CD4-positive, alpha-beta T cell treated with Interleukin-2 at 100 ng/mL for 4 hours (primary cell): ENCODE results near the gene SPATA1.
"Not testable (repeated sequence)": the region's sequence is repeated elsewhere in the genome, so short reads cannot be mapped to it uniquely, and the experiment has no call there.

ENCODE experiments used
- DNase-seq: peaks from one replicate; pipeline ENCODE4 v3.0.0-alpha.2; 2020; ENCODE audit warnings: low spot score

The SPATA1 gene

DNA sequence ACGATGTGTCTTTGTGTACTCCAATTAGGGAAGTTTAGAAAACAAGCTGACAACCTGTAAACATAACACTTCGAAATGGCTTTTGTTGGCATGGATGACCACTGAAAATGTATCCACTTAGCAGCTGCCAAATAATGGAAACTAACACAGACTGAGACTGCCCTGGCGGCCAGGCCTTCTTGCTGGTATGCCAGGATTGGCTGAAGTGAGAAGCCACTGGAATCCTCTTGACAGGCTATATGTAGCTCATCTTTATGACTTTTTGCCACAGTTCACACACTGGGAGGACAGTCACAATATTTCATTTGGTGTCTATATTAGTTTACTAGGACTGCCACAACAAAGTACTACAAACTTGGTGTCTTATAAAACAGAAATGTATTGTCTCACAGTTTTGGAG, 80.9 kb downstream of the SPATA1 start:
- no peak for DNase-seq

DNA sequence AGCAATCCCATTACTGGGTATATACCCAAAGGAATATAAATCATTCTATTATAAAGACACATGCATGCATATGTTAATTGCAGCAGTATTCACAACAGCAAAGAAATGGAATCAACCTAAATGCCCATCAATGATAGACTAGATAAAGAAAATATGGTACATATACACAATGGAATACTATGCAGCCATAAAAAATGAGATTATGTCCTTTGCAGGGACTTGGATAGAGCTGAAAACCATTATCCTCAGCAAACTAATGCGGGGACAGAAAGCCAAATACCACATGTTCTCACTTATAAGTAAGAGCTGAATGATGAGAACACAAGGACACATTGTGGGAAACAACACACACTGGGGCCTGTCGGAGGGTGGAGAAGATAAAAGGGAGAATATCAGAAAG, 88.8 kb downstream of the SPATA1 start:
- not testable (repeated sequence) for DNase-seq

DNA sequence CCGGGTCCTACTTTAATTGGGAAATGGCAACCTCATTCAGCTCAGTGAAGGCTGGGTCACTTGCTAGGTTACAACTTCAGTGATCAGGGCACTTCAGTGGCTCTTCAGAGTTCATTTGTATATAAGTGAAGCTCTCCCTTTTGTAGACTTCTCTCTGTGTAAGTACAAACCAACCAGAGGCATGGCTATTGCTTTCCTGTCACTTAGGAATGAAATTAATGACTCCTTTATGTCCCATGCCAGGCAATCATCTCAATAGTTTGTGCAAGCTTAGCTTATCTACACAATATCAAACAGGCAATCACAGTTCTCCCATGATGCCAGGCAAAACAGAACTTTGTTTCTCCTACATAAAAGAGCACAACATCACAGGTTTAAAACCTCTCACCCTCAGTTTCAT, 90.8 kb downstream of the SPATA1 start:
- no peak for DNase-seq

DNA sequence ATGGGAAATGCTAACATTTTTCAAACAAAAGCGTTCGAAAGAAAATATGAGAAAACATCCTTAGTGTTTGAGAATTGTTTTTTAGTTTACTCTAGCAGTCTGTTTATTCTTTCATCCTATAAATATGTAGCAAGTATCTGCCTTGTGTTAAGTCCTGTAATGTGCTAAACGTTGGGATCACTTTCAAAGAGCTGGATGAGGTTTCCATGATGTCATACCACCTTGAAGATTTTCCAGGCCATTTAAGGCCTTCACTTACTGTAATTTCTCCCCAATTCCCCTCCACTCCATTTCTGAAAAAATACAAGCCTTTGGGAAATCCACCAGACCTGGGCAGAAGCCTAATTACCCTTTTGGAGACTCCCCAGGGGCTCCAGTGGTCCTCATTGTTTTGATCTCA, 92.2 kb downstream of the SPATA1 start:
- DNase-seq, result no peak

DNA sequence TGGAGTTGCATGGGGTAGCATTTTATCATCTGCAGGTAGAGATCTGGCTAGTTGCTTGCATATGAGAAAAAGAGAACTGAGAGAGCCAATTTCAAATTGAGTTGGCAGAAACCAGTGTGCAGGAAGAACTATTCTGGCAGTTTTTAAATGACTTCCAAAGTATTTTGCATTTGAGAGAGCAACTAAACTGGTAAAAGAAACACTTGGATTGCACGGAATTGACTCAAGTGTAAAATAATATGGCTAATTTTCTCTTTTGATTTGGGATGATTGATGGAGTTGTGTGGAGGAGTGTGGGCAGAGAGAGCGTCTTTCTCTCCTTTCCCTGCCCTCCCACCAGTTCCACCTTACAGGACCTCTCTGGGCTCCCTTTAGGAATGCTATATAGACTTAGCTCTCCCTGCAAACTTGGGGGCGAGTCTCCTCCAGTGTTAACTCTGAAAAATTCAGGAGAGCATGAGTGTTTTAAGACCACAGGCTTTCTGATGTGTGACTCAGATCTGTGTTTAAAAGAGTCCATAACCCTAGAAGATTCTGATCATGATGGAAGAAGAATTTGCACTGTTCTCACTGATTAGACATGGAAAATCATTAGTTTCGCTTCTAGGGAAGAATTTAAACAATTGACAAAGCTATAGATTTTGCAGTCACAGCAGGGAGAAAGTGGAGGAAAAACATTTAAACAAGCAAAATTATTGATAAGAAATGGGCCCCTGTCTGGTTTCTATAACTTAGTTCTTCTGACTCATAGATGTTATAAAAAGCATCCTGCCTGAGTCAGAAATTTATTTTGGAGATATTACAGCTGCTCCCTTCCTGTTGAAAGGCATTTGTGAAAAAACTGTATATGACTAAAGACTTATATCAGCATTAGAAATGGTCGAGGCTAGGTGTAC, 92.9 kb downstream of the SPATA1 start:
- no peak for DNase-seq

DNA sequence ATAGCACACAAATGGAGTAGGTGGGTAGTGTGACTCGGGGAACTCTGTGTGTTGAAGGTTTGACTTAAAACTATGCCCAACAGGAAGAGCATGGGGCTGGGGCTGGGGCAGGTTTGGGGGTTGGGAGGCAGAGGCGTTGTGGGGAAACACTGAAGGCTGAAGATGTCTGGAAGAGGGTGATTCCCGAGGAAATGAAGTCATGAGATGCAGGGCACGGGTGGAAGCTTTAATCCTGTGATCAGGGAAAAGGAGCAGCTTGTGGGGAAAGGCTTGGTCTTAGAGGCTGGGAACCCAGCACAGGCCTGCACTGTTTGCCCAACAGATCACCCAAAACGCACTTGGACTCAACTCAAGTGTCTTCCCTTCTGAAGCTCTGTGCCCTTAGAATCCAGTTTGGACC, 94.6 kb downstream of the SPATA1 start:
- no peak for DNase-seq

DNA sequence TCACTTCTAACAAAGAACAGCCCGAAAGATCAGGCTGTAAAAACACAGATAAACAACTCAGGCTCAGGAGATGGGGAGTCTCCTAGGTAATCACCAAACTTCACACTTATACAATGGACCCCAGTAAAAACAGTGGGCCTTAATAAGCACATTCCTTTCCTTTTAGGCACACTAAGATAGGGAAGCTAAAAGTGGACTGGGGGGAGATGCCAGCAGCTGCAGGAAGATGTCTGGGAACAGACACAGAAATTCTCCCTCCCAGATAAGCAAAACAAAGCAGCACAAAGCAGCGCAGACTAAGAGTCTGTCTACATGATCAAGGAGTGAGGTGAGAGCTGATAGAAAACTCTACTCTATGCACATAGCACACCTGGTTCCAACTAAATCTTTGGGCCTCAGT, 97.0 kb downstream of the SPATA1 start:
- DNase-seq, result no peak

DNA sequence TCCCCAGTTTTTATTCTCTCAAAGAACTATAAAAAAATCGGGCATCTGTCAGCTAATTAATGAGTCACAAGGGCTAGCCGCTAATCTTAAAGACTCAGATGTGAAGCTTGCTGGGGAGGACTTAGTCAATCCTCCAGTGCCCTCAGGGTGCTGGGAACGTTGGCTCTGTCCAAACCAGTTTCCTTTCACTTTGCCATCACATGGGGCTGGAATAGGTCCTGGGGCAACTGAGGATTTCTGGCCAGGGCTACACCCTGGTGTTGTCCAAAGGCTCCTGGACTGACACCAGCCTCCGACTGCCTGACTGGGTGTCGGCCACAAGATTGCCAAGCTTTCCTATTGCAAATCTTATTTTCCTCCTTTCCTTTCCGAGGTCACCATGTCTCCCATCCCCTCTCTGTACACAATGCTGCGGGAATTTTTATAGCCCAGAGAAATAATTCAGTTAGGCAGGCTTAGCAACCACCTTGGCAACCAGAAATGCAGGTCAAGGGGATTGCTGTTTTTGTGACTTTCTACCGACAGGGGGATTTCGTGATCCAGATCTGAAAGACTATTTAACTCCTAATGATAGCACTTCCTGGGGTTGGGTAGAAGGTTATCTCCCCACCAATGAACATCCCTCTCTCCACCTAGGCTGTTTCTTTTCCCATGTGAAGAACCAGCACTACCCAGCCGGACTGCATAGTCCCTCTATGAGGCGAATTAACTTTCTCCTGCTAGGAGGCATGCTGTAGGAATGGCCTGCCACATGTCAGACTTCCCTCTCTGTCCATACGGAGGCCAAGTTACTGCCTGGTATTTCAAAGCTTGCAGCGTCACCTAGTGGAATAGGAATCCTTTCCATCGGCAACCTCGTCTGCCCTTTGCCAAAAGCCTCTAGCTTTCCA, 98.0 kb downstream of the SPATA1 start:
- DNase-seq, result no peak

DNA sequence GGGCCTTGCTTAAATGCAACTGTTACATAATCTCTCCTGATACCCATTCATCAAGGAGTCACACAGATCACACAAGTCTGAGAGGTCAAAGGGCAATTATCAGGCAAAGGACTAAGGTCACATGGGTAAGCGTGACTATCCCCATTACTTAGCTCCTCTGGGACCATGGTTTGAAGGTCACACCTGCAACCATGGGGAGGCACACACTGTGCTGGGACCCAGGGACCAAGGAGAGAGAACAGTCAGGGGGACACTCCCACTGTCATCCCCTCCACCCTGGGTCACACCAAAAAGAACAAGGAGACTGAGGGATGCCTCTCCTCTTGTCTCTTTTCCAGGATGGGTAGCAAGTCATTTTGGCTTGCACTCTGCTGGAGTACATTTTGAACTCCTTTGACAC, 99.0 kb downstream of the SPATA1 start:
- no peak for DNase-seq

DNA sequence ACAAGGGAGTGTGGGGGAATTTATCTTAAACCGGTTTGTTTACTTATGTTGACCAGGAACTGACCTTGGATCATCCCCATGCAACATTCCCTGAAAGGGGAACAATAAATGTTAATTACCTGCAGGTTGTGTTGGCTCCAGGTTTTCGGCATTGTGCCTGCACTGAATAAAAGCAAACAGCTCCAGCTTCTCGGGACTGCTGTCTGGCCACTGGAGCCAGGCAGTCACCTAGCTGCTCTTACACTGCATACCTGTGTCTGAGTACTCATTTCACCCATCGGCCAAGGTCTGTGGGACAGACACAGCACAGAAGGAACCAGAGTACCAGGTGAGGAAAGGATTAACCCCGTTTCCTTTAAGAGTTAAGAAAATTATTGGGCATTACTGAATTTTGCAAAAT, 100.8 kb downstream of the SPATA1 start:
- no peak for DNase-seq

DNA sequence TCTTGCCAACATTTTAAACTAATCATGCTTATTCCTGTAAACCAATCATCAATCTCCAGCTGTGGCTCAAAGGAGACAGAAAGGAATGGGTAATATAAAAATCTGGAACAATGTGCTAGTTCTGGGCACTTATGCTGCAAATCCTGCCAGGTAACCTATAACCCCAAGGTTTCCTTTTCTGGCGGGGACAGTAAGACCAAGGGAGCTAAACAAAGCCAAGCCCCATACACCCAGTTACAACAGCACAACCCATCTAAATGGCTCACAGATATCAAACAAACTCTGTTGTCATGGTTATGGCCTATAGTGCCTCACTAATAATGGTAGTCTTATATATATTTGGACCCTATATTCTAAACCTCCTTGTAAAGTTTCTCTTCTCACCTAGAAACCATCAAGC, 104.9 kb downstream of the SPATA1 start:
- no peak for DNase-seq

DNA sequence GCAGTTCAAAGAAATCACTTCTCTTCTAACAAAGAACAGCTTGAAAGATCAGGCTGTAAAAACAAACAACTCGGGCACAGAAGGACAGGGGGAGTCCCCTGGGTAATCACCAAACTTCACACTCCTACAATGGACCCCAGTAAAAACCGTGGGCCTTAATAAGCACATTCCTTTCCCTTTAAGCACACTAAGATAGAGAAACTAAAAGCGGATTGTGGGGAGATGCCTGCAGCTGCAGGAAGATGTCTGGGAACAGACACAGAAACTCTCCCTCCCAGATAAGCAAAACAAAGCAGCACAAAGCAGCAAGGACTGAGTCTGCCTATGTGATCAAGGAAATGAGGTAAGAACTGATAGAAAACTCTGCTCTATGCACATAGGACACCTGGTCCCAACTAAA, 105.6 kb downstream of the SPATA1 start:
- no peak for DNase-seq

DNA sequence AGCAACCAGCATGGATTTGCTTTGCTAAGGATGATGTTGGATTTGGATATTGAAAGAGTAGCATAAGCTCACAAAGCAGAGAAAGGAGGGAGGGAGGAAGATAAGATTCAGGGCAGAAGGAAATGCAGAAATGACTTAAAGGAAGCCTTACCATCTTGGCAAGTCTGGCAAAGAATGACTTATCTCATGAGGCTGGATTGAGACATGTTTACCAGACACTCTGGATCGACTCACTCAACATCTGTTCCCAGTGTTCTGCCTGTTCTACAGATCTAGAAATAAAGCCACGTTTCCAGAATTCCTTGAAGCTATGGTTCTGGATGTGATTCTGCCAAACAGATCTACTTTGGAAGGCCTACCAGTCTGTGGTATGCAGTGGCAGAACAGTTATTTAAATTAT, 106.8 kb downstream of the SPATA1 start:
- DNase-seq, result no peak

DNA sequence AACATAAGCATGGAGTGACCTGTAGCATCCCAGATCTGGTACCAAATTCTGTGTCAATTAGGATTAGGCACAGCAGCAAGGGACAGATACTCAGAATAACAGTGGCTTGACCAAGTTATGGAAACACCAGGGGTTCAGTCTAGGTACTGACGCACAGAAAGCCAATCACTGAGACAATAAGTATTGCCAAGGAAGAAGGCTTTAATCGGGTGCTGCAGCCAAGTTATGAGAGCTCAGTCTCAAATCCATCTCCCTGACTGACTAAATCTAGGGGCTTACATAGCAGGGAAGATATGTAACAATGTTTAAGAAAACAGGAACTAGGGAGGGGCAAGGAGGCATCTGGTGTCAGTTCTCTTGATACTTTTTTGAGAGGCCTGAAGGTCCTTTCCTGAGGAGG, 107.7 kb downstream of the SPATA1 start:
- DNase-seq, result no peak

DNA sequence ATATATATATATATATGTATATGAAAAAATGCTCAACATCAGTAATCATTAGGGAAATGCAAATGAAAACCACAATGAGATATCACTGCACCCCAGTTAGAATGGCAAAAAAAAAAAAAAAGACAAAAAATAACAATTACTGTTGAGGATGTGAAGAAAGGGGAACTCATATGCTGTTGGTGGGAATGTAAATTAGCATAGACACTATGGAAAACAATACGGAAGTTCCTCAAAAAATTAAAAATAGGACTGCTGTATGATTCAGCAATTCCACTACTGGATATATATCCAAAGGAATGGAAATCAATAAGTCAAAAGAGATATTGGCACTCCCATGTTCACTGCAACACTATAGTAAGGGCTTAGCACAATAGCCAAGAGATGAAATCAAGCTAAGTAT, 109.6 kb downstream of the SPATA1 start:
- no peak for DNase-seq
